ENCODE measurements around the gene PGM2L1.
"Not testable (repeated sequence)": the region's sequence is repeated elsewhere in the genome, so short reads cannot be mapped to it uniquely, and the experiment has no call there.

The PGM2L1 gene

DNA sequence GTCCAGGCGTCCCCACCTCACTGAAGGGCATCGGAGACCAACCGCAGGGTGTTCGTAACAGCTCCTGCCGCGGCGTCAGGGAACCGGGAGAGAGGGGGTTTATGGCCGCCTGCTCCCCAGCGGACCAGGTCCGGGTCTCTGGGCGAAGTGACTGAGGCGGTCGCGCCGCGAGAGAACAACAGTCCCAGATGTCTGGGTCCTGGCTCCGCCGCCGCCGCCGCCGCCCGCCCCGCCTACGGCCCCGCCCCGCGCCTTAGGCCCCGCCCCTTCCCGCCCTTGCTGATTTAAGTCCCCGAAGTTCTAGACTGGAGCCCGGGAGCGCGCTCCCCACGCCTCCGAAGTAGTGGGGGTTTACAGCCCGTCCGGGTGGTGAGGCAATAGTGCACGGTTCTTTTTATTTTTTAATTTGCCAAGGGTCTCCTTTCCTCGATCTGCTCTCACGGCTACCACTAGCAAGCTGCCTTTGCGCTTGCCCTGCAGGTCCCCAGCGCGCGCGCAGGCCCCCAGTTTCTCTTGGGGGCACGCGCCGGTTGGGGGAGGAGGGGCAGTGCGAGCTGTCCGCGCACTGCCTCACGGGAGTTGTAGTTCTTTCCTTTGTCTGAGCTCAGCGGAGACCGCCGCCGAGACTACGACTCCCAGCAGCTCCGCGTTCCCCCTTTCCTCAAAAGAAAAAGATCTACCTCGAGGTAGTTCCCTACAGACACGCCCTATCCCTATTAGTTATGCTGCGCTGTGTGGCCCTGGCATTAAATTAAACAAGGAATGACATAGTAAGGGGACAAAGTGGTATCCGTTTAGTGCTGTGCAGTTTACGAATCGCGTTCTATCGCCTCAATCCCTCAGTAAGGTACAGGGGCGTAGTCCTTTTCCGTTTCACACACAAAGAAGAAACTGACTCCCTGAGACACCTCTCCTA lies at the start of gene PGM2L1:
PGM2L1 (minus strand) TSS at position 190 of the 916 bp plus-strand sequence. CDS start 272 bp downstream, outside the sequence.
- DNase-seq: peak; percentile 94

DNA sequence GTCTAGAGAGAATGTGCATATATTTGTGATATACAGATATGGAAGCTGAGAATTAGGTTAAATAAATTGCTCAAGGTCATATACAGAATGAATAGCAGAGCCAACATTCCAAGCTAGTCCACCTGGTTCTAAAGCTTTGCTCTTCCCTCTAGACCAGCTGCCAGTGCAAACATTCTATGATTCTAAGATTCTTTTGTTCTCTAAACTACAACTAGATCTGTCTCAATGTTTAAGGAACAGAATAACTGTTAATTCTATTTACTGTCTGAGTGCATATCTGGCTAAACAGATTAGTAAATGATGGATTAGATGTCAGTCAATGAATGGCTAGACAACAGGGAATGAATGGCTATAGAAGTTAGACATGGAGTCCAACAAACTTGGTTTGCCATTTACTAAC lies 49.5 kb upstream of the PGM2L1 start:
- DNase-seq: no peak

DNA sequence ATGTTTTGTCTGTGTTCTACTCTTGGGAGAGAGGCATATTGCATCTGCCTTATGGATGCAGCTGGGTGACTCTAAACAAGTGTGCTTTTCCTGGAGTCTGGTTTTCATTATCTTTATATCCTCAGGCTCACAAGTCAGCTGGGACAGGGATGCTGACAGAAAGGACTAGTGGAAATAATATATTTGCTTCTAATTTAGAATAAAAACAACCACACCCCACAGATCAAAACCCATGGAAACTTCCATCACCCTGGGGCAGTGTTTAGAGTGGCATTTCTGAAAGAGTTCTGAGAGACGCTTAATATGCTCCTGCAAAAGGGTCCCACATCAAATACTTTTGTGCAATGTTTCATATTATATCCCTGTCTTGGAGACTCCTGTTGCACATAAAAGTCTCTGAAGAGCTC lies 48.3 kb upstream of the PGM2L1 start:
- DNase-seq: no peak

DNA sequence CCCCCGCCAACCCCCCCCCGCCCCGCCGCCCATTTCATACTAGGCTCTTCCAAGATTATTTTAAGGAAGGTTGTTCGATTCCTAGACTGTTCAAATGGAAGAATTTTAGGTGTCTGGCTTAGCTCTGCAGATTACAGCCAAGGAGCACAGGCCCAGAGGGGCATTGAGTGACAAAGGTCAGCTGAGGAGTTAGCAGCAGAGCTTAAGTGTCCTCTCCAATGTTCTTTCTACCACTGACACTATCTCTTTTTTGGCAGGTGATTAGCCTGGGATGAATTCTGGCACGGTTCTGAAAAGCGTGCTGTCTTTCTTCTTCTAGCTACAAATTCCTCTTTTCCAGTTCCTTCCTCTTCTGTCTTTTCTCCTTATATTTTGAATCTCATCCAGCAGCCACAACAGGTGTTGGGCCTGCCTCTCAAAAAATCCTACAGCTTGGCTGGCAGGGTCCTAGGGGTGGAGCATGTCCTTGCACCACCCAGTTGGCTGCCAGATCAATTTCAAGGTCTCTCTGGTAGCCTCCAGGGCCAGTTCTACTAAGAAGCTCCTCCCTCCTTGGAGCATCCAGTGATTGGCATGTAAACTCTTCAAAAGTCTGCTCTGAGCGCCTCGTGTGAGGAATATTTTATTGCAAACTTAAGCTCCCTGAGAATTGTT lies 46.1 kb upstream of the PGM2L1 start:
- no peak for DNase-seq

DNA sequence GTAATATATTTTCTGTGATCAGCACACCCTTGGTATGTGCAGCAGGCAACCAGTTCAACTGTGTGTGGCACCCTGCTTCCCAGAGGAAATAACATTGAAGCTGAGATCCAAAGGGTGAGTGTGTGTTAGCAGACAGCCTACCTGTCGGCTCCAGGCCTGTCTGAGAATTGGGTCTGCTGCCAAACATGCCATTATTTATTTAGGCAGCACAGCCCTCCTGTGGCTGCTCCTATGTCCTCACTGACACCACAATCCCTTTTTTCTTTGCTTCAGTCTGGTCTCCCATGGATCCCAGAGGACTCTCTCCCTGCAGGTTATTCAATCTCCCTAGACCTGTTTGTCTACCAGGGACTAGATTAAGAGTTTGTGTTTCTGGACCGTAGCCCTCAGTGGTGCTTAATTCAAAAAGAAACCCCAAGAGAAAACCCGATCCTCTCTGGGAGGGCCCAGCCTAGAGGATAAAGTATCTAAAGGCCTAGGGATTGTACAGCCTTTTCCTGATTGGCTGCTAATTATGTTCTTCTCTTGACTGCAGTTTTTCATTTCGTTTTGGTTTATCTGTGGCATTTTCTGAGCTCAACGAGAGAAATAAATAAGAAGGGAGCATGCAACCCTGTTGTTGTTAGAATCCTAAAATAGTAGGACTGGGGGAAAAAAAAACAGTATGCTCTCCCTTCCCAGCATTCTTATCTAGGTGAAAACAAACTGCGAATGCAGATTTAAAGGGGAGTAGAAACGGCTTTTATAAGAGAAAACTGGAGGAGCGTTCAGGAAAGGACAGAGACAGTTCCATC lies 45.0 kb upstream of the PGM2L1 start:
- no peak for DNase-seq

DNA sequence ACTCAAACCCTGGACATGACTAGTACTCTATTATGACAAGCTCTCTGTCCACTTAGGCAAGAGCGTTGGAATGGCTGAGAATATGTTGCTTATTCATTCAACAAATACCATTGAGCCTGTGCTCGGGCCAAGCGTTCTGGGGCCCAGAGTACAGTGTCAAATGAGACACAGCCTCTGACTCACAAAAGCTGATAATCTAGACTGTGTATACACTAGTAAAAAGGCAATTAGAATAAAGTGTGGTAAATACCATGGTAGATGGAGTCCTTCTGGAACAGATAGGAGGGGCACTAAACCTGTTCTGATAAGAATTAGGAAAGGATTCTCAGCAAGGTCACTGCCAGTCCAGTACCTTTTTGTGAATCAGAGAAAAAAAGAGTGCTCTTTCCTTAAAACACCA lies 44.4 kb upstream of the PGM2L1 start:
- DNase-seq: no peak

DNA sequence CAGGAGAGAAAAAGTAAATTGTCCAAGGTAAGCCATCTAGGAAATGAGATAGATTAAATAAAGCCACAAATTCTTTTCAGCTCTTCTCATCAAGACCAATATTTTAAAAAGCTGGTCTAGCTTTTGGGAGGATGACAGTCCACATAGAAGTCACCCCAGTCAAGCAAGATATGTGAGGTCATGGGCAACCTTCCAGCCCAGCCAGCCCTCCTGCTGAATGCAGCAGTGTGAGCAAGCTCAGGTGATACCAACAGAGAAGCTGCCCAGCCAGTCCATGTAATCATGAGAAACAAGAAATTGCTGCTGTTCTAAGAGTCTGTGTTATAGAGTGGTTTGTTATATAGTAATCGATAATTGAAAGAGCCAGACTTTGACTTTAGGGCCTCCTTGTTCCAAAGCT lies 40.4 kb upstream of the PGM2L1 start:
- no peak for DNase-seq

DNA sequence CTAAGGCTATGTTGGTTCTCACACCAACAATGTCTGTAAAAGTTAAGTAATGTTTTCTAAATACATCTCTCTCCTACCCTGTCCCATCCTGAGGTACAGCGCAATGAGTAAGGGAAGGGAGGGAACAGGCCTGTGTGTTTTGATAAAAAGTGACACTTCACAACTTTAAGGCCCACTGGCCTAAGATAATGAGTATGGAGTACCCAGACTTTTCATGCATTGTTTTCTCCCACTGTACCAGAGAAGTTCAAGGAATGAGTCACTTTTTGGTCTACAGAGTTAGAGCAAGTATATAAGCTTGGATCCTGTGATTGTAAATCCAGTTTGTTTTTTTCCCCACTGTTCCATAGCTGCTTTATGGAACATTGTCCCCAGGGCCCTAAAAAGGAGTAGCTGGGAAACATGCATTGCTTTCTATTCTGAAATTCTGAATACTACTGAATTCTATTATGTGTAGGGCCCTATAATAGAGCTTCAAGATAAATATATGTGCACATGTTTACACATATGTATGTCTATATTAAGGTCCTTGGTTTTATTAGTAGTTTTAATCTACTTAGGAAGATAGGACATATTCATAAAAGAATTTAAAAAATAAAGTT lies 39.3 kb upstream of the PGM2L1 start:
- no peak for DNase-seq

DNA sequence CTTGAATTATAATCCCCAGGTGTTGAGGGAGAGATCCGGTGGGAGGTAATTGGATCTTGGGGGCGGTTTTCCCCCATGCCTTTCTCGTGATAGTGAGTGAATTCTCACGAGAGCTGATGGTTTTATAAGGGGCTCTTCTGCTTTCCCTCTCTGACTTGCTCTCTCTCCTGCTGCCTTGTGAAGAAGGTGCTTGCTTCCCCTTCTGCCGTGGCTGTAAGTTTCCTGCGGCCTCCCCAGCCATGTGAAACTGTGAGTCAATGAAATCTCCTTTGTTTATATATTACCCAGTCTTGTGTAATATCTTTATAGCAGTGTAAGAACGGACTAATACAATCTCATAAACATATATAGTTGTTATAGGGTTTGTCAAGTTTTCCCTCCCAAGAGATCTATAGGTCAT lies 36.3 kb upstream of the PGM2L1 start:
- no peak for DNase-seq

DNA sequence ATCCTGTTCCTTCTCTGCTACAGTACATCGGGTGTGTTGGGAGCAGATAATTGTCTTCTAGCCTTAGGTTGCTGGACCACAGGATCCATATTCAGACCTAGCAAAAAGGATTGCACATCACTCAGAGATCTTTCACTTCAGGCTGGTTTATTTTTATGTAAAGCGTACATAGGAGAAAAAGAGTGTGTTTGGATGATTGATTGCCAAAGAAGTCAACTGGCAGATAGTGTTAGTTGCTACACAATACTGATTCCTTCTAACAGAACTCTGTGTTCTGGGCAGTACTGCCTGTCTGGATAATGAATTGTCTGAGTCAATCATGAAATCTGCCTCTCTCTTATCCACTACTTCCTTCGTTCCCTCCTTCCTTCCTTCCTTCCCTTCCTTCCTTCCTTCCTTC lies 31.0 kb upstream of the PGM2L1 start:
- no peak for DNase-seq

DNA sequence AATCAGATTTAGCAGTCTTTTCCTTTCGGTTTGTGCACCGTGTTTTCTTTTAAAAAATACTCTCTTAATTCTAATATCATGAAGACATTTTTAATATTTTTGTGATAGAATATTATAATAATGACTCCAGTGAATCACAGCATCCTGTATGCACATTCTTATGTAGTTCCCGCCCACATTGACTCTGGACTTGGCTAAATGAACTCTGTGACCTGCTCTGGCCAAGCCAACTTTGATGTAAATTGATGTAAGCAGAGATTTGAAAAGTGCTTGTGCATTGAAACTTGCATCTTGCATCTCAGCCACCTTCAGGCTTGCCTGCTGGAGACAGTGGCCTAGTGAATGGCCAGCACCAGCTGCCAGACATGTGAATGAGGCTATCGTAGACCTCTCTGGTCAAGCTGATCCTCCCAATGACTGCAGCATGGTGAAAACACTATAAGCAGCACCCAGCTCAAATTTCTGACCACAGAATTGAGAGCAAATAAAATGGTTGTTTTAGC lies 29.2 kb upstream of the PGM2L1 start:
- DNase-seq: no peak

DNA sequence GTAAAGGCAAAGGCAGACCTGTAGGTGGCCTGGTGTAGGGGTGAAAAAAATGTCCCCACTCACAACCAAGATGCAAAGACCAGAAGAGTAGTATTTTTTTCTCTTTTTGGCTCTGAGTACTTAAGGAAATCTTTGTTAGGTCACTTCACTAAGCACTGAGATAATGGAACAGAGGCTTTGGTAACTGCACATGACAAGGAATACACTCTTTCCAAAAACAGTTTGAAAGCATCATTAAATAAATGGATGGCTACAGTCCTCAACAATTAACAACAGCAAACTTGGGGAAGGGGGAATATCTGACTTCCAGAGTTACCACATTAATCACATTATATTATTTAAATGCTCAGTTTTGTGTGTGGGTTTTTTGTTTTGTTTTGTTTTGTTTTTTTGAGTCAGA lies 26.9 kb upstream of the PGM2L1 start:
- DNase-seq: no peak

DNA sequence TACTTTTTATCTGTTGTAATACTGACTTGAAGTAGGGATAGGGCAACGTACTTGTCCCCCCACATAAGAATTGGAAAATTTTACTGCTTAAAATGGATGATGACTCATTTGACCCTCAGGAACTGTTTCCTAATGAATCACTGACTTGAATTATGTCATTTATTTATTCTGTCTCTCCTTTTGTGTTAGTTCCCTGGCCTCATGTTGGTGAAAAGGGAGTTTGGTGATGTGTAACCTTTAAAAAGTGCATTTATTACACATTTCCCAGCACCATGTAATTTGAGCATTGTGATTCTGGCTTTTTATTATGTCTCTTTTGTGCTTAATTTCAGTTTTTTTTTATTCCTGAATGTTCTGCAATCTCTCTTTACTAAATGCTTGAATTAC lies 20.3 kb upstream of the PGM2L1 start:
- DNase-seq: no peak

DNA sequence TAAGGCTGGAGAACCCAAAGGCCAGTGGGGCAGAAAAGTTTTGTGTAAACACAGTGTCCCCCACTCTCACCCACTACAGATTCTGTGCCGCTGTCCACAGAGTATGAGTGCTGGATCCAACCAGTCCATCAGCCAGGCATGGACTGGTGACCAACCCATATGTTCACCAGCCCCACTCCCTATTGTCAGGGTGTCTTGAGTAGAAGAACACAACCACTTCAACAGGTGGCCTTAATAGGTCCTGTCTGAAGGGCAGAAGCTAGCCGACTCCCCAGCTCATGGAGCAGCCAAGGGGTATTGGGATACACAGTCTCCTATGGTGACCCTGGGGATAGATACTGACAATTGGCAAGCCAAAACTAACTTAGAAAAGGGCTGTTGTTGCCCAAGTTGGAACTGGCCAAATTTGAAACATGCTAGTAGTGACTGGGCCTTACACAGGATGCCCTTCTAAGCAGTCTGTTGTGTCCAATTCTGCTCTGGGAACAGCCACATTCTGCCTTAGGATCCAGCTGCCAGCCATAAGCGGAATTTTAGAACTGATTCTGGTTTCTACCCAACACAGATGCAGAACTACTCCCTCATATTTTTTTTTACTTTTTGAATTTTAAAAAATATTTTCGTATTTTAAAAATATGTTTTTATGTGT lies 19.8 kb upstream of the PGM2L1 start:
- no peak for DNase-seq

DNA sequence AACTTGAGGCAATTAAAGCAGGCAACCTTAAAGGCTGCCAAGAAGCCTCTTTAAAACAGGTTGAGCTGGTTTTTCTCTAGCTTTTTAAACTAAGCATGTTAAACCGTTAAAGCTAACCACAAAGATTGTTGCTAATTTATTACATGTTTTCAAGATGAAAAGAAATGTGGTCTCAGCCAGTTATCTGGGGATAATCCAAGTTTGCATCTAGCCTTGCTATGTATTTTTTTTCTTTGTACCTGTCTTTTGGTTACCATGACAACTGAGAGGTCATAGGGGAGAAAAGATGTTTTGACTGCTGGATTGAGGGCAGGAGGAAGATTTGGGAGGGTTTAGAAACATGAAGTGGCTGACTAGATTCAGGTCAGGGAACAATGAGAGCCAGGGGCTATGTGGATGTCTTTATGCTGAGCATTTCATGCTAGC lies 19.2 kb upstream of the PGM2L1 start:
- peak; percentile 58 for DNase-seq

DNA sequence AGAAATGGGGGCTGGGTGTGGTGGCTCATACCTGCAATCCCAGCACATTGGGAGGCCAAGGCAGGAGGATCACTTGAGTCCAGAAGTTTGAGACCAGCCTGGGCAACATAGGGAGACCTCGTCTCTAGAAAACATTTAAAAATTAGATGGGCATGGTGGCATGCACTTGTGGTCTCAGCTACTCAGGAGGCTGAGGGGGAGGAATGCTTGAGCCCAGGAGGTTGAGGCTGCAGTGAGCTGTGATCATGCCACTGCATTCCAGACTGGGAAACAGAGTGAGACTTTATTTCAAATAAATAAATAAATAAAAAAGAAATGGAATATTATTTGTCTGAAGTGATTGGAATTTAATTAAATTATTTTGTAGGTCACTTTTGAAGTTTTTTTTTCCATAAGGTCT lies 18.7 kb upstream of the PGM2L1 start:
- DNase-seq: not testable (repeated sequence)

DNA sequence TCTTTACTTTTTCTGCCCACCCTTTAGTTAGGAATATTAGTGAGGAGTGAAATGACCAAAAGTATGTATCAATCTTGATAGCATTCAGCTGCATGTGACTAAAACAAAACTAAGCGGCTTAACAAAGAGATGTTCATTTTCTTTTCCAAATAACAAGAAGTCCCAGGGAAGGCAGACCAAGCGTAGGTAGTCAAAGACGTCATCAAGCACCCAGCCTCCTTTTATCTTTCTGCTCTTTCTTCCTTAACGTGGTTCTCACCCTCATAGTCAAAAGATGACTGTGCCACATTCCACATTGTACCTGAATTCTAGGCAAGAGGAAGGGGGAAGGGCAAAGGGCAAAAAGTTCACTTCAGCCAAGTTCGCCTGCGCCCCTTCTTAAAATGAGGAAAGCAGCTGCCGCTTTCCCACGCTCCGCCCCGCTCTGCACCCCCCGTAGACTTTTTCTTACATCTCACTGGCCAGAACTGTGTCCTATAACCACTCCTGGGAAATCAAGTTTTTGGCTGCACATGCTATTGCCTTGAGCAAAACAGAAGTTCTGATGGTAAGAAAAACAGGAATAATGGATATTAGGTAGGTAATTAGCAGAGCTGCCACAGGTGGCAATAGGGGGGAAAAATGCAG lies 14.6 kb upstream of the PGM2L1 start:
- no peak for DNase-seq

DNA sequence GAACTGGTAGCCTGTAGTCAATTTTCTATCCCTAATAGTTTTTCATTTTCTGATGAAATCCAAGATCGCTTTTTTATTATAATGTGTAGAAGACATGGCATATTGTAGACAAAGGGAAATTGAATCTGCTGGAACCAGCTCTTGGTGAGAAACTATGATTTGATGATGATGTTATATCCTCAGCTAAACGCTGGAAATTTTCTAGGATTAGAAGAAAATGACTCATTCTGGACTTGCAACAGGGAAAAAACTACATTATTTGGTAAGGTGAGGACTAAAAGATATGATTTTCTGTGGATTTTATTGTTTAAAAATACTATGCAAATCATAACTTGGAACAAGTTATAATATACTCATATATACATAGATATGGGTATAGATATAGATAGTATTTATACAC lies 14.1 kb upstream of the PGM2L1 start:
- DNase-seq: no peak

DNA sequence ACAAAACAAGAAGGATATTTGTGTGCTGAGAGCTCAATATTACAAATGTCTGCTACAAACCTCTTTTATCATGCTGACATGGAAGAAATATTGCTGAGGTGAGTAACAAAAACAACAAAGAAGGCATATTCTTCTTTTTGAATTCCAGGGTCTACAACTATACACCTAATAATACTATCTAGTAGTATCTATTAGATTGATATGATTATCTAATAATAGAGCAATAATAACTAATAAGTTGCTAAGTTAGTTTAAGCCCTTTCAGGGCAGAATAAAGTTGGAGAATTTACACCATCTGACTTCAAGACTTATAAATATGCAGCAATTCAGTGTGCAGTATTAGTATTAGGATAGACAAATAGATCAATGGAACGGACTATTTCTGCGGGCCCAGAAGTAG lies 11.4 kb upstream of the PGM2L1 start:
- DNase-seq: no peak

DNA sequence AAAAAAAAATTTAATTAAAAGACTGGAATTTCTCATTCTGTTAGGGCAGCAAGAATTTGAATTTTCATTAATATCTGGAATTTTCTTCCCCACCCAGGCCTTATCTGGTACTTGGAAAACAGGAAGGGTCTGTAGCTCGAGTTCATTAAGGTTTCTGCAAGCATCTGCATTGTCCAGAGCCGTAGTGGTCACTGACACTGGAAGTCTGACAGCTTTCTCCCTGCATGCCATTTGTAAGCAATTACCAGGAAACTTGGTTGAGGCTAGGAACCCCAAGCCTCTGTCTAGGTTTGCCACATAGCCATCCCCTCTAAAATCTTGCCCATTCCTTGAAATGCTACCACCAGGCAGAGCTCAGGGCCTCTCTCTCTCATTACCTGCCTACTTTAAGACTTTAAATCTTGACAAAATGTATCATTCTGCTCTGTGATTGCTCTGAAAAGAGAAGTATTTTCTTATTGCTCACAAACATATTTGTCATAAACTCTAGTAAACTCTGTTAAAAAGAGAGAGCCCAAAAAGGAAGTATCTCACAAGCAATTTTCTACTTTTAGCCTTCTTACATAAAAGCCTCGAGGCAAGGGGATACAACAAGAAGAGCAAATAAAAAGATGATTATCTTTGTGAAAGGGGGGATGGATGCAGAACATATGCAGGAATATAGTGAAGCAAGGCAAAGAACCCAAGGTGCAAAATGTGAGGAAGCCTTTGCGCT lies 5.5 kb upstream of the PGM2L1 start:
- no peak for DNase-seq

DNA sequence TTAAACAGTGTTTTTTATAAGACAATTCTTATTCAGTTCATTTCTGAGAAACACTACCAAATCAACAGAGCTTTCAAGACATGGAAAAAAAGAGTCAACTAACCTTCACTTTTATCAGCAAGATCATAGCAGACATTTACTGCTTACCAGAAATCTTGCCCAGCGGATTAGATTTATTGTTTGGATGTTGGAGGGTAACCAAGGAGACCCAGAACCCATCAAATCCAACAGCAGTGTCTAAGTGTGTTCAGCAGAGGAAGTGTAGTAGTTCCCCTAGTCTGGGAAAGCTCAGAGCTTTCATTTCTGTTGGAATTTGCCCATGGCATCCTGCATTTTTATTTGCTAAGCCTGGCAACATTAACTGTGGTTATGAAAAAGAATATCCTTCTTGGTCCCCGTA lies 2.4 kb upstream of the PGM2L1 start:
- DNase-seq: no peak
